Peyer's patch (tissue), 4 donors: ENCODE measurements around the gene HYOU1. TPM values are rescaled to one million over a fixed set of nuclear protein-coding genes. Genes with fewer than 3 reads are reported as not detected.
"Not testable (repeated sequence)": the region's sequence is repeated elsewhere in the genome, so short reads cannot be mapped to it uniquely, and the experiment has no call there.

Experiments used
- DNase-seq, 3 donors: peaks; one replicate each; pipeline ENCODE4 v3.0.0-alpha.2; 2017 to 2019
- H3K27ac ChIP-seq, 4 donors: fragments of 200-600 bp; sonication (generic); one replicate each; pipeline ENCODE4 v1.5.1; 2016 to 2019
- H3K27me3 ChIP-seq, 2 donors: fragments of 200-600 bp; sonication (generic); one replicate each; pipeline ENCODE4 v1.5.1; 2019
- H3K36me3 ChIP-seq, 3 donors: fragments of 200-600 bp; sonication (generic); one replicate each; pipeline ENCODE4 v1.5.1; 2016 to 2019
- H3K4me1 ChIP-seq, 4 donors: fragments of 200-600 bp; sonication (generic); one replicate each; pipeline ENCODE4 v1.5.1; 2016 to 2019
- H3K4me3 ChIP-seq, 4 donors: fragments of 200-600 bp; sonication (generic); 1 replicate in 3 of 4; 2 replicates in 1 of 4; pipeline ENCODE4 v1.5.1; 2016 to 2019; ENCODE audit warnings: mild to moderate bottlenecking in 1 of 4
- H3K9me3 ChIP-seq, 4 donors: fragments of 200-600 bp; sonication (generic); one replicate each; pipeline ENCODE4 v1.5.1; 2016 to 2019; ENCODE audit warnings: mild to moderate bottlenecking in 1 of 4
- POLR2A ChIP-seq, 2 donors: fragments of 450-650 bp; IDR thresholded peaks; one replicate each; pipeline ENCODE4 v1.5.1; 2017; ENCODE audit warnings: antibody characterized with exemption in 2 of 2, mild to moderate bottlenecking in 2 of 2, moderate library complexity in 2 of 2
- total RNA-seq, 4 donors: library from RNA; depleted of rRNA; stranded (reverse); fragments of >200 nt; gene quantifications; one replicate each; pipeline ENCODE4 v1.1.0, GENCODE V29; 2016
- TF ChIP-seq, protein P1 (sequence below), 6 experiments: fragments of 450-650 bp in 4 of 6; fragments of 200-600 bp in 2 of 6; sonication (generic) in 1 of 6; IDR thresholded peaks; one replicate each; pipeline ENCODE4 v1.5.1; 2017 to 2019; ENCODE audit warnings: antibody characterized with exemption in 6 of 6, mild to moderate bottlenecking in 3 of 6, moderate library complexity in 1 of 6

The HYOU1 gene
- total RNA-seq, 4 donors from 2014 or later: 65.2 to 97.7 (median 66.9) TPM

- H3K27ac ChIP-seq: no peak overlapping the region
- H3K27me3 ChIP-seq: no peaks in the 10 kb centered on the region
- DNase-seq: no peak
- H3K9me3 ChIP-seq: no peaks in the 10 kb centered on the region
- TF ChIP-seq, protein P1, sequence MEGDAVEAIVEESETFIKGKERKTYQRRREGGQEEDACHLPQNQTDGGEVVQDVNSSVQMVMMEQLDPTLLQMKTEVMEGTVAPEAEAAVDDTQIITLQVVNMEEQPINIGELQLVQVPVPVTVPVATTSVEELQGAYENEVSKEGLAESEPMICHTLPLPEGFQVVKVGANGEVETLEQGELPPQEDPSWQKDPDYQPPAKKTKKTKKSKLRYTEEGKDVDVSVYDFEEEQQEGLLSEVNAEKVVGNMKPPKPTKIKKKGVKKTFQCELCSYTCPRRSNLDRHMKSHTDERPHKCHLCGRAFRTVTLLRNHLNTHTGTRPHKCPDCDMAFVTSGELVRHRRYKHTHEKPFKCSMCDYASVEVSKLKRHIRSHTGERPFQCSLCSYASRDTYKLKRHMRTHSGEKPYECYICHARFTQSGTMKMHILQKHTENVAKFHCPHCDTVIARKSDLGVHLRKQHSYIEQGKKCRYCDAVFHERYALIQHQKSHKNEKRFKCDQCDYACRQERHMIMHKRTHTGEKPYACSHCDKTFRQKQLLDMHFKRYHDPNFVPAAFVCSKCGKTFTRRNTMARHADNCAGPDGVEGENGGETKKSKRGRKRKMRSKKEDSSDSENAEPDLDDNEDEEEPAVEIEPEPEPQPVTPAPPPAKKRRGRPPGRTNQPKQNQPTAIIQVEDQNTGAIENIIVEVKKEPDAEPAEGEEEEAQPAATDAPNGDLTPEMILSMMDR (IDR thresholded peaks at IDR 0.05): no peak
- TF ChIP-seq POLR2A (IDR thresholded peaks at IDR 0.05): no peak
- no peaks in the 10 kb centered on the region for H3K4me1 ChIP-seq
- peaks cover 0 to 47% (median 0%) of the 10 kb centered on the region in 3 donors for H3K36me3 ChIP-seq
- H3K4me3 ChIP-seq: no peak overlapping the region
Observed at GRCh38 chr11:119044708-119045107, 12.3 kb downstream of the HYOU1 start.

GRCh38 chr11:119042927-119043326 lies 14.1 kb downstream of the HYOU1 start:
- H3K27me3 ChIP-seq: no peaks in the 10 kb centered on the region
- peaks cover 0 to 29% (median 0%) of the 10 kb centered on the region in 3 donors for H3K36me3 ChIP-seq
- no peak for DNase-seq
- no peak overlapping the region for H3K27ac ChIP-seq
- TF ChIP-seq, protein P1 (IDR thresholded peaks at IDR 0.05): no peak
- TF ChIP-seq POLR2A (IDR thresholded peaks at IDR 0.05): no peak
- no peak overlapping the region for H3K4me3 ChIP-seq
- H3K4me1 ChIP-seq: no peaks in the 10 kb centered on the region
- H3K9me3 ChIP-seq: no peaks in the 10 kb centered on the region

DNA sequence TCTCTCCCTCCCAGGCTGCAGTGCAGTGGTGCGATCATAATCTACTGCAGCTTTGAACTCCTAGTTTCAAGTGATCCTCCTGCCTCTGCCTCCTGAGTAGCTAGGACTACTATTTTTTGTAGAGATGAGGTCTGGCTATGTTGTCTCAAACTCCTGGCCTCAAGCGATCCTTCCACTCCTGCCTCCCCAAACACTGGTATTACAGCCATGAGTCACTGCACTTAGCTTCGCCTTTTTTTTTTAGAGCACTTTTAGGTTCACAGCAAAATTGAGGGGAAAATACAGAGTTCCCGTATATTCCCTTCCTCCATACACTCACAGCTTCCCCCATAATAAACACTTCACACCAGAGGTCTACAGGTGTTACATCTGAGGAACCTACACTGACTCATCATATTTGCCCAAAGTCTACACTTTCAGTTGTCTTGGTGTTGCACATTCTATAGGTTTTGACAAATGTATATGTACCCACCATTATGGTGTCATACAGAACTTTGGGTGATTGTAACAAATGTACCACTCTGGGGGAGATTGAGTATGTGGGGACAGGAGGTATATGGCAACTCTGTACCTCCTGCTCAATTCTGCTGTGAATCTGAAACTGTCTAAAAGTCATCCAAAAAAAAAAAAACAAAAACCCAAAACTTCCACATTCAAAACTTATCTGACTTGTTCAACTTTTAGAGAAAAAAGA lies 15.0 kb downstream of the HYOU1 start:
- no peaks in the 10 kb centered on the region for H3K27me3 ChIP-seq
- TF ChIP-seq, protein P1 (IDR thresholded peaks at IDR 0.05): no peak
- TF ChIP-seq POLR2A (IDR thresholded peaks at IDR 0.05): no peak
- H3K36me3 ChIP-seq: peaks cover 0 to 20% (median 0%) of the 10 kb centered on the region in 3 donors
- no peaks in the 10 kb centered on the region for H3K9me3 ChIP-seq
- no peaks in the 10 kb centered on the region for H3K4me1 ChIP-seq
- no peak overlapping the region for H3K27ac ChIP-seq
- no peak for DNase-seq
- H3K4me3 ChIP-seq: no peak overlapping the region

GRCh38 chr11:119039471-119039870 lies 17.5 kb downstream of the HYOU1 start:
- not testable (repeated sequence) for DNase-seq, H3K27me3 ChIP-seq, H3K4me1 ChIP-seq, H3K27ac ChIP-seq, H3K4me3 ChIP-seq, H3K36me3 ChIP-seq, H3K9me3 ChIP-seq

- DNase-seq: no peak
- Histone ChIP-seq H3K36me3 (no peaks in the 10 kb centered on the region), H3K4me3 (no peak overlapping the region), H3K4me1 (no peaks in the 10 kb centered on the region), H3K27me3 (no peaks in the 10 kb centered on the region), H3K9me3 (no peaks in the 10 kb centered on the region), H3K27ac (no peak overlapping the region)
- no peak for TF ChIP-seq POLR2A (IDR thresholded peaks at IDR 0.05)
- TF ChIP-seq, protein P1 (IDR thresholded peaks at IDR 0.05): no peak
Observed at GRCh38 chr11:119038884-119039283, 18.1 kb downstream of the HYOU1 start.

GRCh38 chr11:119034813-119035212 lies 22.2 kb downstream of the HYOU1 start:
- TF ChIP-seq, protein P1 (IDR thresholded peaks at IDR 0.05): no peak
- no peak for TF ChIP-seq POLR2A (IDR thresholded peaks at IDR 0.05)

GRCh38 chr11:119033421-119033820 lies 23.6 kb downstream of the HYOU1 start:
- H3K9me3 ChIP-seq, H3K27ac ChIP-seq, H3K4me3 ChIP-seq, H3K27me3 ChIP-seq, DNase-seq, H3K36me3 ChIP-seq: not testable (repeated sequence)
- H3K4me1 ChIP-seq: peaks cover 0 to 17% (median 4%) of the 10 kb centered on the region in 4 donors

More at GRCh38 chr11:119034813-119035212, 22.2 kb downstream of the HYOU1 start:
- Histone ChIP-seq H3K27me3 (no peaks in the 10 kb centered on the region), H3K36me3 (no peaks in the 10 kb centered on the region), H3K4me1 (peaks cover 0 to 9% (median 0%) of the 10 kb centered on the region in 4 donors), H3K27ac (no peak overlapping the region), H3K4me3 (no peak overlapping the region), H3K9me3 (no peaks in the 10 kb centered on the region)
- DNase-seq: no peak
